ENCODE results near the gene STAT4.

The STAT4 gene

DNA sequence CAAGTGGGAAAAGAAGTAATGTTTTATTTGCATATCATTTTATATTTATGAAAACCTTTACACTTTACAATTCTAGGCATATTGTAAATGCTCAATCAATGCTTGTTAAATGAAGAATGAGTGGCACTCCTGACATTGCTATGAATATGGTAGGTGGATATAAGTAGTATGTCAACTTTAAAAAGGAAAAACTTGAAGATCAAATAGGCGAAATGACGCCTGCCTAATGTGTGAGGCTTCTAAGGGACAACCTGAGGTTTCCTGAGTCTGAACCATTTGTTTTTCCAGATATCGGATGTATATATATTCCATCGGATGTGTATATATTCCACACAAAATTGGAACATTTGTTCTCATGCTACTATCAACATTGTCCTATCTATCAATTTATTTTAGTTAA is 1.4 kb downstream of the STAT4 start:
- in situ Hi-C loops (cut with HindIII; ENCODE audit: low sequenced_read_pairs), result no loop called here

DNA sequence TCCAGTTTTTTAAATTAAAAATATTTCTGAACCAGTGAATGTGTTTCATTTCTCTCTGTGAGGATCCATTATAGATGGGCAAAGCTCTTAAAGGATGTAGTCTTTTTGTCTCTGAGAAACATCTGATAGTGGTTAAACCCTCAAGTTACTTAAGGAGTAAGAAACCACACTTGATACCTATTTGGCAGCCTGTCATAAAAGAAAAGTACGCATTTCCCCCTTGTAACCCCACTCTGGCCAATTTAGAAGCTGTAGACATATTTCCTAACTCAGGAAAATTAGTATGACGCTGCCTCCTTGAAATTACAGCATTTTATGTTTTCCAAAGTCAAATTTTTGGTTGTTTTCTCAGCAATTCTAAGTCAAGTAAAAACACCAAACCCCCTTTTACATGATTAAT is 2.0 kb downstream of the STAT4 start:
- in situ Hi-C loops (cut with HindIII; ENCODE audit: low sequenced_read_pairs), result no loop called here

DNA sequence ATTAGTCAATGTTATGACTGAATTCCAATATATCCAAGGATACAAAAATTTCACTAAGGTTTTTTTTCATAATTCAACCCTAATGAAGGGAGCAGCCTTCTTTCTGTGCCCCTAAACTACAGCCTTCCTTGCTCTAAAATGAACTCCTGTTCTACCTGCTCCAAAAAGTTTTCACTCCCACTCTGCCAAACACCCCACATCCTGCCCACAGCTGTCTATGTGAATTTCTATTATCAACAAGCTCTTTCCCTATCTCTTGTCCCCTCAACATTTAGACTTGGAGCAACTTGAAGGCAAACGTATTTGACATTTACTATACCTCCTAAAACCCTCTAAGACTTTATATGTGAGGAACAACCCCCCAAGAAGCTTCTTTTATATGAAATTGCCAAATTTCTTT is 2.5 kb downstream of the STAT4 start:
- in situ Hi-C loops (cut with HindIII; ENCODE audit: low sequenced_read_pairs), result no loop called here

DNA sequence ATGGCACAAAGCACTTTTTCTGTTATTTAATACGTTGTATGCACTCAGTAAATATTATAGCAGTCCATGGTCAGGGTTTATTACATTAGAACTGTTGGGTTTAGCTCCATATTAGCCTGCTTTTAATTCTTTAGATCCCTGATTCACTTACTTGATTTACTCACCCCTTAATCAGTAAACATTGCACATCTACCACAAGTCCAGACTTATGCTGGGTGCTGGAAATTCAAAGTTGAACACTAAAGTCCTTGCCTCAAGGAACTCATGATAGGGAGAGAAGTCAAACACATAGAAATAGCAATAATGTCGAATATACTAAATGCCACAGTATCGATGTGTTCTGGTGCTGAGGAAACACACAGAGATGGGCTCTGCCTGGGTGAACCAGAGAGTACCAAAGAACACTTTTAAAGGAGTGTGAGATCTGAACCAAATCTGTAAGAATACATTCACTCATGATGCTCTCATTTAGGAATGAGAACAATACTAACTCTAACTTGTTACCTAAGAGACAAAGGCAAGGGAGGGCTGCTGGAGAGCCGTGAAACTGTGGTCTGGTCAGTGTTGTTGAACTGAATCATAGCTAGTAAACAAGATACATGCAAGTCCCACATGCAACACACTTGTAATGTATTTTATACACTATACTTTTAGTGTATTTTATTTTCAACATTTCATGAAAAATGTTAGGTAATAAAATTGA is 4.9 kb downstream of the STAT4 start:
- in situ Hi-C loops (cut with HindIII; ENCODE audit: low sequenced_read_pairs), result no loop called here

DNA sequence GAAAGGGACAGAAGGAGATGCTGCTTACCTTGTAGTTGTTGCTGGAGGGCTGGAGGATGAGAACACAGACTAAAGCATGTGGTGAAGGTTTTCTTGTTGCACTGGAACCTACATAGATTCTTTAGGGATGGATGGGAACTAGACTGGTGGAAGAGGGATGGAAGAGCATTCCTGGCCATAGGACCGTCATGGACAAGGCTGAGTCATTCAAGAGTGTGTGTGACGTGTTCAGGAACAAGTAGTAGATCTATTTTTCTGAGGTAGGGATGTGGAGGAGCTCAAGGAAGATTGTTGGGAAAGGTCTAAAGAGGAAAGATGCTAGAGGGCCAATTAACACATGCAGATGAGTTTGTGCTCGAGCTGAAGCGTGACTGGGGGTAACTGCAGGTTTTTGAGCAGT is 6.6 kb downstream of the STAT4 start:
- in situ Hi-C loops (cut with HindIII; ENCODE audit: low sequenced_read_pairs), result no loop called here

DNA sequence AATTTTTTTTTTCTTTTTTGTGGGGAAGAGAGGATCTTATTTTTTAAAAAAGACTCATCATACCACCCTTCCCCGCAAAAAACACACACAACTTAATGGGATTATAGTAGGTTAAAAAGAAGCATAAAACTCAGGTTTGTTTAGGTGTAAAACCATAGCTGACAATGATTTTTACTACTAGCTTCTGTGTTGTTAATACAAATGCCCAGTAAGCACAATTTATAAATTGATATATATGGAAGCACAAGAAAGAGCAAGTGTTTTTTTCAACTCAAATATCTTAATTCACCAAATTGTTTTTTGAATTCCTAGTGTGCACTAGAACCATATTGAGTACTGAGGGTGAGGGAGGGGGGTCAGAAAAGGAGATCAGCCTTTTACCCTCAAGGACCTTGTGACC is 7.0 kb downstream of the STAT4 start:
- in situ Hi-C loops (cut with HindIII; ENCODE audit: low sequenced_read_pairs), result no loop called here

DNA sequence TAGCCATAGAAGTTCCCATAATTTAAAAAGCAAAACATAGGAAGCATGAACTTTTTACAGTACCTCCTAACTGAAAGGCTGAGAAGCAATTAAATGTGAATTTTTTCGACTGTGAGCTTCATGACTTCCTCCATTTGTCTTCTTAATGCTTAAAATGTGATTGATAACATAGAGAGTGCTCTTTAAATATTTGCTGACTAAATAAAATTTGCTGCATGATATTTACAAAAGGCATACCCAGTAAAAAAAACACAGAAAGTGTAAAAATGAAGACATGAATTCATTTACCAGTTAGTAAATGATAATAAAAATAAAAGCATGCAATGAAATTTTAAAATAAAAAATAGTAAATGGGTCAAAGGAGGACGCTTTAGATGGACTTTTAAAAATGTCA is 21.9 kb downstream of the STAT4 start:
- in situ Hi-C loops (cut with HindIII; ENCODE audit: low sequenced_read_pairs), result no loop called here

DNA sequence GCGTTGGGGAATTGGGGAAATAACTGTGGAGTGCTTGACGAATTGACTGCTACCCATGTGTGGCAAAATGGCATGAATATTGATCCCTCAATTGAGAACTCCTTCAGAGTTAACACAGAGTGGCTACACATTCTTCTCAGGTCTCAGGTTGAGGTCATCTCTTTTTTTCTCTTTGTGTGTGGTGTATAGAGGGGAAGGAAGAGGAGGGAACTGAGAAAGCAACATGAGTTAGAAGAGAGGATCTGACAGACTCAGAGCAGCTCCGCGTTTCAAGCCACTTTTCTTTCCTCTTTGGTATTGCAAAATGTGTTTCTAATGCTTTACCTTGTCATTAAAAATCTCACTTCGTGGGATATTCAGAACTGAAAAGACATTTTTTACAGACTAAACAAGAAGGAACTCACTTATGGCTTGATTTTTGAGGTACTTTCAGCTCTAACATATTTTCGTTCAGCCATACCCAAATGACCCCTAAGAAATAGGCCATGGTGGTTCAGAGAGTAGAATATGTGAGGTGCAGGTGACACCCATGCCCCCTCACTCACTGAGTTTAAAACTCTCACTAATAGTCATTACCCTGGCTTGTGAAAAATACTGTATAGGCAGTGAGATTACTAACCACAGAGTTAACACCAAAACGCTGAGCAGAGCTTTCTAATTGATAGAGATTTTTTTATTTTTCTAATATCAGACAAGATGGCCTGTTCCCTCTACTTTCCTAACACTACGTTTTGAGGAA is 22.5 kb downstream of the STAT4 start:
- in situ Hi-C loops (cut with HindIII; ENCODE audit: low sequenced_read_pairs), result no loop called here

DNA sequence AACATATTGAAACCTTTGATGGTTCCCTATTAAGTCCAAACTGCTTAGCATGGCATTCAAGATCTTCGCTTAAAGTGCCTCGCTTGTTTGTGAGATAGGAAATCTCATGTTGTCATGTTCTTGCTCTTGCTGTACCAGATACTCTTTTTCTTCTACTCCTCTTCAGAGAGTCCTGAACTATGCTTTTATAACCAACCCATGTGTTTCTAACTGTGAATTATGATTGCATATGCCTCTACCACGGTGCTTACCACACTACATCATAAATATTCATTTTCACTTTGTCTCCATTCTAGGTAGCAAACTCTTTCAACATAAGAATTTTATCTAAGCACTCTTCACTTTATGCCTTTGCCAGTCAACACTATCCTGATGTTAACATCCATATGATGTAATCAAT is 23.6 kb downstream of the STAT4 start:
- in situ Hi-C loops (cut with HindIII; ENCODE audit: low sequenced_read_pairs), result no loop called here

DNA sequence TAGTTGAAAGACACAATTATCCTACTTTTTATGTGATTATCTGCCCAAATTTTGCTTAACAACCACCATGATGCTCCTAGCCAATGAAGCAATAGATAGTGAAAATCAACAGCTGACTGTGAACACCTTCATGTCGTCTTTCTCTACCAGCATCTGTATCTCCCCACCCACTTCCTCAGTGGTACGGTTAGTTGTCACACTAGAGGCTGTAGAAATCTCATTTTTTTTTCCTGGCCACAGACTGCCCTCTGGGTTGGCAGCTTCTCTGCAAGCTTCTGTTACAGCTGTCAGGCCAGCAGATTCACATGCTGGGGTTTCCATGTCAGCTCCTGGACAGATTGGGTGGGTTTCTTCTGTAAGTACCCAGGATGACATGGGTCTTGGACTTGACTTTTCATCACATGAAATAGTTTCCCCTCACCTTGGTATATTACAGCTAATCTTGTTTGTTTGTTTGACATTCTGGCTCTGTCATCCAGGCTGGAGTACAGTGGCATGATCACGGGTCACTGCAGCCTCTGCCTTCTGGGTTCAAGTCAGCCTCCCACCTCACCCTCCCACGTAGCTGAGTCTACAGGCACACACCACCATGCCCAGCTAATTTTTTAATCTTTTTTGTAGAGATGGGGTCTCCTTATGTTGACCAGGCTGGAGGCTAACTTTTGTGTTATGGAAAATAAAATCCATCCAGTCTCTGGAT is 24.3 kb downstream of the STAT4 start:
- in situ Hi-C loops (cut with HindIII; ENCODE audit: low sequenced_read_pairs), result no loop called here

DNA sequence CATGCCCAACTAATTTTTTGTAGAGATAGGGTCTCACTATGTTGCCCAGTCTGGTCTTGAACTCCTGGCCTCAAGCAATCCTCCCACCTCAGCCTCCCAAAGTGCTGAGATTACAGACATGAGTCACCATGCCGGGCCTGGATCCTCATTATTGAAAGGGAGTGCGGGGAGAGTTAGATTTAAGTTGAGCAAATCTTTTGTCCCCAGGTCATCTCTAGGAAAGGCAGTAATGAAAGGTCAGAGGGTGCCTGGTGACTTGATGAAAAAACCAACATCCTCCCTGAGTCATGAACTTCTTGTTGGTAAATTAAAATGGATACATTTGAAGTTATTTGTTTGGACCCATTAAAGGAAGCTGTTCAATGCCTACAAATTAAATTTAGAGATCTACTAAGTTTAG is 25.1 kb downstream of the STAT4 start:
- in situ Hi-C loops (cut with HindIII; ENCODE audit: low sequenced_read_pairs), result no loop called here

DNA sequence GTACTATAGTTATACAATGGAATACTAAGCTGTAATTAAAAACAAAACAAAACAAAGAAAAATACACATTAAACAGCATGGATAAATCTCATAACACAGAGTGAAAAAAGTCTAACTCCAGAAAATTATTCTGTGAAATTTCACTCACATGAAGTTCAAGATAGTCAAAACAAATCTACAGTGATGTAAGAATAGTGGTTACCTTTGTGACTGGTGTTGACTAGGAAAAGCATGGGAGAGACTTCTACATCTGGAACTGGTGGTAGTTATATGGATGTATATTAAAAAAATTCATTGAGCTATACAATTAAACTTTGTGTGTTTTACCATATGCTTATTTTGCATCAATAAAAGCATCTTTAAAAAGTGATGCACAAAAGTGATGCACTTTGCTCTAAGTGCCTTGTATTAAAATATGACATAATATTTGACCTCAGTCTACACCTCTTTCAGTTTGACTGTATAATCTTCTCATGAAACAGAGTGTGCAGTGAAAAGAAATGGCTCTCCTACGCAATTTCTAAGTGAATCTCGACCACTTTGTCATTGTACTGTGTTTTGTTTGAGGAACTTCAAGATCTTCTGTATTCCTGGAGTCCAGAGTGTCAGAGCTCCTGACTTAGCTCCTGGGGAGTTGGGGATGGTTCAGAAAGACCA is 28.0 kb downstream of the STAT4 start:
- in situ Hi-C loops (cut with HindIII; ENCODE audit: low sequenced_read_pairs), result no loop called here

DNA sequence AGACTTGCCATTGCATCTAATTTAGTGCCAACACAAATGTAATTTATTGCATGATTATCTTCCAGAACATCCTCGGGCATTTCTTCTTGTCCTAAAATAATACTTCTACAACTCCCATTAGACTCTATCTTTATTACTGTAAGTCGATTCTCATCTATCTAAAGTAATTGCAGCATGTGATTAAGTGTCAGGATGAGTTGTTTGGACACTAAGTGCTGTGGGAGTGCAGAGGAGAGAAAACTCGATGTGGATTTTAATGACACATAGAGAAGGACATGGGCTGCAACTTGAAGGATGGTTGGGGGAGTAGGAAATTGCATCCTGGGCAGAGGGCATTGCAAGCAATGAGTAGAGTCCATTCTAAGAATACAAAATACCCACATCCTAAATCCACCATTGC is 33.5 kb downstream of the STAT4 start:
- in situ Hi-C loops (cut with HindIII; ENCODE audit: low sequenced_read_pairs), result no loop called here

DNA sequence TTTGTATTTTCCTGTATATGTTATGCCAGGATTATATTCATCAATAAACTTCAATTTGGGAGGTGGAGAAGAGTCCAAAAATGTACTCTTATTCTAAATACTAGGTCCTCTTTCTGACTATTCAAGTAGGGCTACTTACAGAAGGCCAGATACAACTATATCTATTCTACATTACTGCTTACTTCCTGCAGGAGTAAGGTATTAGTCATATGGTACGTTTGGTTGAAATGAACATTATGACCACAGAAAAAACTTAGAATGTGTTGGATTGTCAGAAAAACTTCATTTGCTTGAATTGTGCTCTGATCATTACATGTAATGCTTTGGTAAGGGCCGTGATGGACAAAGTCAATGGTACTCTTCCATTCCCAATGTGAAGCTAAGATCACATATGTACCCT is 35.0 kb downstream of the STAT4 start:
- in situ Hi-C loops (cut with HindIII; ENCODE audit: low sequenced_read_pairs), result no loop called here

DNA sequence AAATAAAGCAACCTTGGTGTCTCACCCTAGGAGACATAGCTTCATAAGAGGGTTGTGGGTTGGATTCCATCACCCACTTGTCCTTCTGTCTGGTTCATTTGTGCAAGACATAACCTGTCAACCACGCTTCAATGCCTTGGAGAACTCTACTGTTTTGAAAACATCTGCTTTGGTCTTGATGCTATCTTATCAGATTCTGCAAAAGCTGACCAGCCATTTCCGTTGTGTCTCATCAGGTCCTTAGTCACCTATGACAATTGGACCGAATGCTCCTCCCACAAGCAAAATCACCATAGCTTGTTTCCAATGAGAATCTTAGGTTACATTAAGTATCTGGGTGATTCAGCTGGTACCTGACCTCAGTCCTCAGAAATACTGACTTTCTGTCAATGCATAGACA is 35.4 kb downstream of the STAT4 start:
- in situ Hi-C loops (cut with HindIII; ENCODE audit: low sequenced_read_pairs), result no loop called here

DNA sequence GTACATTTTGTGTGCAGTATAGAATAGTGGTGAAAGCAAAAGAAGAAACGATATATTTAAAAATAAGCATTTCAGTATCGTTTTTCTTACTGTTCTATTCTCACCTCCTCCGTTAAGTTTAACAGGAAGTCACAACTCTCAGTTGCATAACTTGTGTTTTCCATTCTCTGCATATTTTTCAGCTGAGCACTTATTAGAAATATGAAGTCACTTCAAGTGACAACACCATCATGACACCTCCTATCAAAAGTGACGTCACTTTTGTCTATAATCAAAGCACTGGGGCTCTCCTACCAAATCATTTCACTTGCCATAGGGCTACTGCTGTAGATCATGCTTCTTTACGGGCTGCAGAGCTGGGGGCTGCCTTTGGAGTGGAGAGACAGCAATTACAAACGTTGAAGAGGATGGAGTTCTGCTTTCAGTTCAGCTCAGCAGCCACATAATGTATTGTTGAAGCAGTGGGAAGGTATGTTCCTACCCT is 36.3 kb downstream of the STAT4 start:
- in situ Hi-C loops (cut with HindIII; ENCODE audit: low sequenced_read_pairs), result no loop called here

DNA sequence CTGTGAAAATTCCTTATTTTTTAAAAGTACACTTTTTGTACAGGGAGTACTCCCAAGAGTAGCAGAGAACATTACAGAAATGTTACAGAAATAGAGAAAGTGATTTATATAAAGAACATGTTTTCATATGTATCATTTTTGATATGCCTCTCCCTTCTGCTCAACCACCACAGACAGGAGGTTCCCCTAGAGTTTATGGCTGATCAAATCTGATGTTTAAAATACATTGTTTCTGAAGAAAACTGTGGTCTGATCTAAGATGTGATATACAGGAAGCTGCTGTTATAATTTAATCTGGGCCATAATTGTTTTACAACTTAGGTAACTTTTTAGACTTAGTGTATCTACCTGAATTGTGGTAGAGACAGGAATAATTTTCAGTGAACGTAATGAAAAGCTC is 37.0 kb downstream of the STAT4 start:
- in situ Hi-C loops (cut with HindIII; ENCODE audit: low sequenced_read_pairs), result no loop called here

DNA sequence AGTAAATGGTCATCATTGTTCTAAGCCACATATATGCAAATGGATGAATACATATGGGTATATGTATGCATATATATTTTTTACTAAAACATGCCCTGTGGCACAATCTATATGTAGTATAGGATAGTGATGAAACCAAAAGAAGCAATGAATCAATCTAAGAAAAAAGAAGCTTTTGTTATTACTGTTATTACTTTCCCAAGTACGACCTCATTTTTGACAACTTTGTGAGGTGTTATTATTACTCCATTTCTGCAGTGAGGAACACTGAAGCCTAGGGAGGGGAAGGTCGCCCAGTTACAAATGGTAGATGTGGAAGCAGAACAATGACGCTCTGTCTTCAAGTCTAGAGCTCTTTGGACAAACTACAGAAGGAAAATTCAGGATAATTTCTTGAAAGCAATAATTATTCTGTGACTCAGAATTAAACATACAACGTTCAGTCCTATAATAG is 38.3 kb downstream of the STAT4 start:
- in situ Hi-C loops (cut with HindIII; ENCODE audit: low sequenced_read_pairs), result no loop called here

DNA sequence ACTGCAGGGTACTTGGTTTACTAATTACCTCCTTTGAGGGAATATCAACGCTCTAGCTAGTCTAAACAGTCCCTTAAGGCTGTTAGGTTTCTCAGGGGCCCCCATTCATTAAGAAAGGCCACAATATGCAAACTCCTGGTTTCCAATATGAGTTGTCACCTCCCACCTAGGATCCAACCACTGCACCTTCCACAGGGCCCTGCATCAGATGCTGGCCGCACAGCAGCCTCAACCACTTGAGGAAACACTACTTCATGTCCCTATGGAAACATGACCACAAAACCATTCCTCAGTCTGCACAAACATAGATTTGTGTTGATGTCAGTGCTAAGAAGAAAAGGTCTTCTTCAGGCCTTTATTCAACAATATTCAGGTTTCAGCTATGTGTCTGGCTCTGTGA is 40.9 kb downstream of the STAT4 start:
- in situ Hi-C loops (cut with HindIII; ENCODE audit: low sequenced_read_pairs), result no loop called here

DNA sequence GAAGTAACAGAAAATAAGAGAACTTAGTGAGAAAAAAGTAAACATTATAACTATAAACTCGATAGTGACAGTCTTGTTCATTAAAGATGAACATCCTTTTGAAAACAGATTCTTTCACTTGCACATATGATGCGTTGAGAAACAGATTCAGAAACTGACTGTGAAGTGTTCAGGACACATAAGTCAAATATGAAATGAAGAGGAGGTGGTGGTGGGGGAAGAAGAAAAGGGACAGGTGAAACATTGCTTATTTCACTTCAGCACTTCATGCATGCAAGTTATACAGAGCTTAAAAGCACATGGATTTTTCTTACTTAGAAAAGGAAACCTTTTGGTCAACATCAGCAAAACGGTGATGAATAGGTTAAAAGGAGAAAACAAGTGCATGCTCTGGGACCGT is 42.5 kb downstream of the STAT4 start:
- in situ Hi-C loops (cut with HindIII; ENCODE audit: low sequenced_read_pairs), result no loop called here

DNA sequence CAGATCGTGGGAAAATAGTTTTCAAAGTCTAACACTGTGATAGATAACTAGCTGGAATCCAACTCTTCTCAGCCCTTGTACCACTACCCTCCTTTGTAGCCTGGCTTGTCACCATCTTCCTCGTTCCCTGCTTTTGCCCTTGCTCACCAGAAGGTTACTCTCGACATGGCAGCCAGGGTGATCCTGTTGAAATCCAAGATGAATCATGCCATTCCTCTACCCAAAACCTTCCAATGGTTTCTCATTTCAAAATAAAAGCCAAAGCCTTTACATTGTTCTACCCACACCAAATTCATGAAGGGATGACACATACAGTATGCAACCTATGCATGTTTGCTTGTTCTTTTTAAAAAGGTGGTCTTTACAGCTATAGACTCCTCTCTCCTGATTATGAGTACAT is 45.7 kb downstream of the STAT4 start:
- in situ Hi-C loops (cut with HindIII; ENCODE audit: low sequenced_read_pairs), result no loop called here

All from endothelial cell of hepatic sinusoid (primary cell).